Muscle of back (tissue), 11 donors: ENCODE data around the gene NOTCH1. TPM values are rescaled to one million over a fixed set of nuclear protein-coding genes. Genes with fewer than 3 reads are reported as not detected.

Experiments used
- DNase-seq, 3 donors: peaks; one replicate each; pipeline versions ENCODE4 v3.0.0 to v3.0.0-alpha.2; 2013
- polyA plus RNA-seq, 10 donors: library from polyadenylated mRNA; unstranded; fragments of 120-200 nt; gene quantifications; one replicate each; pipeline ENCODE4 v1.2.1, GENCODE V29; 2013; ENCODE audit not compliant: insufficient read length in 10 of 10

Gene NOTCH1
- polyA plus RNA-seq, 10 donors, result 16.5 to 34.7 (median 21.4) TPM

DNA sequence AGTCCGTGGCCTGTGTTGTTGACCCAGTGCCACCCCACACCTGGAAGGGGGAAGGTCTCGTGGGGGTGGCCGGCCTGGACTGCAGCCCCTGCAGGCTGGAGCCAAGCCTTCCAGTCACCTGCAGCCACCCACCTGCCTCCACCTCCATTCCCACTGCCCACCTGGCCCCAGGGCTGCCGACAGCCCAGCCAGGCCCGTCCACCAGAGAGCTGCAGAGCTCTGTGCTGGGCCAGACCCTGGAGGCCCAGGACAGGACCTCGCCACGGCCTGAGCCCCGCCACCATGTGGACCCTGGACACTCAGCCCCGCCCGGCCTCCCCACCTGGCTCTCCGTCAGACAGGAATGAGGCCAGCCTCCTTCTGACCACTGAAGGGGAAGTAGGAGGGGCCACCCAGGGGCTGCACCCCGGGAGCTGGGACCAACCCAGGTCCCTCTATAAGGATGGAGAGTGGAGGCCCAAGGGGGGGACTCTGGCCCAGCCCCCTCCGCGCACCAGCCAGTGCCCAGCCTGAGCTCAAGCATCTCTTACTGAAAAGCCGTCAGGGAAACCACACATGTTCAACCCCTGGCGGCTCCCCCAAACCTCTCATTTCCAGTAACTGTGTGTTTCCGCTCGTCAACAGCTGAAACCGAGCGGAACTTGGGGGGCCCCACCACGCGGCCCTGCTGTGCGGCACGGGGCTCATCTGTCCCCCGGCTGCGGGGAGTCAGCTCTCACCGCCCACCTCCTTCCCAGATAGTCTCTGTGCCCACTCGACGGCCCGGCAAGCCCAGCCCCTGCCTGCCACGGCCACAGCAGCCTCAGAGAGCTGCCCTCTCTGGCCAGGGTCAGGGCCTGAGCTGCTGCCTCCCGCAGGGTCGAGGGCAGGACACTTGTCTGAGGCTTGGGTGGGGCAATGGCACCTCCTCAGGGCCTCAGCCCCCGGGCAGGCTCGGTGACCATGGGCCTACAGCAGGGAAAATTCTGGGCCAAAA is 12.8 kb downstream of the NOTCH1 start:
- peak in 1 of 3 donors; percentile 62 for DNase-seq

DNA sequence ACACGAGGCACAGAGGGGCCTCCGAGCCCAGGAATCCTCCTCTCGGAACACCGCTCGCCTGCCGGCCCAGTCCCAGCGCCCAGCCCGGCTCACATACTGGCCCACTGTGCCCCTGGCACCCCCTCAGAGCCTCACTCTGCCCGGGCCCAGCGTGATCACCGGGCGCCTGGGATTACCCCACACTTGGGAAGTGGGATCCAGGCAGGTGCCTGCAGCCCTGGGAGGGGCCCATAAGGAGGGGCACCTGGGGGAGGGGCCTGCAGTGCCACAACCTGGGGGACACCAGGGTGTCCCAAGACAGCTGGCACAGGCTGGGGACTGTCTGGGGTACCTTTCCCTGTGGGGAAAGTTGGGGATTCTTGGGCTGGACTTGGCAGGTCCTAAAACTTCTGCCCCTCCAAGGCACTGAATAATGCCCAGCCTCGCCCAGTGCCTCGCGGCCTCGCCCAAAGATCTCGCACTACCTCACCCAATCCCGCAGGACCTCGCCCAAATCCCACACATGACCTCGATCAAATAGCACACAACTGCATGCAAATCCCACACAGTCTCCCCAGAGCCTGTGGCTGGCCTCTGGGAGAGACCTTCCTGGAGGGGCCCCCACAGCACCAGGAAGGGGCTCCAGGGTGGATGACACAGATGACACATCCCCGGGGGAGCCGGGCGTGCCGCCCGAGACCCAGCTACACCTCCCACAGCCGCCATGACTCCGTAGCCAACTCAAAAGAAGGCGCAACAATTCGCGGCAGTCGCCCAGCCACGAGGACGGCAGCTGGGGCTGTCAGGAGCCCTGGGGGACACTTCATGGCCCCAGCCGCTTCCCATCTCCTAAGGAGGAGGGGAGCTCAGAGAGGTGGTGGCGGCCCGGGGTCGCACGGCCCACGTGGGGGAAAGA is 13.7 kb downstream of the NOTCH1 start:
- no peak for DNase-seq

DNA sequence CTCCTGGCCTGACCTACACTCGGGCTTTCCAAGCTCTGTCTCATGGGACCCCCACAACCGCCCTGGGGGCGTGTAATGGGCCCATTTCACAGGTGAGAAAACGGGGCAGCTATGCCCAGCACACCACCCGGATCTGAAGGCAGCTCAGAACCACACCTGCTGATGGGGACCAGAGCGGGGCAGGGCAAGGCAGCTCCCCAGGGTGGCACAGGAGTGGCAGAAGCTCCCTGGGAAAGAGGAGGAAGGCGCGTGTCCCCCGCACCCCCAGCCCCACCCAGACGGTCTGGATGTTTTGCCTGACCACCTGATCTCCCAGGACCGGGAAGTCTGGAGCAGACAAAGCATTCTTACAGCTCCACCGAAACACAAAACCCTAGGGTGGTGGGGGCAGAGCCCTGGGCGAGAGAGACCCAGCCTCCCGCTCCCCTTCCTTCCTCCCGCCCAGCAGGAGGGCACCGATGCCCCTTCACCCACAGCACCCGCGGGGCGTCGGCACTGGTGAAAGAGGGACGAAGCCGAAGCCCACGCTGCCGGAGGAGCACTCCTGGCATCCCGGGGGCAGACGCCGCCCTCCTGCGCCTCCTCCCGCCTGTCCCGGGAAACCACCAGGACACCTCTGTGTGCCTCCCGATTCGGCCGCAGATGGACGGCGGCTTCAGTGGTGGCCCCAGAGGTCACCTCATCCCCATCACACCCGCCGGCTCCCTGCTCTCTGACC is 14.5 kb downstream of the NOTCH1 start:
- no peak for DNase-seq

DNA sequence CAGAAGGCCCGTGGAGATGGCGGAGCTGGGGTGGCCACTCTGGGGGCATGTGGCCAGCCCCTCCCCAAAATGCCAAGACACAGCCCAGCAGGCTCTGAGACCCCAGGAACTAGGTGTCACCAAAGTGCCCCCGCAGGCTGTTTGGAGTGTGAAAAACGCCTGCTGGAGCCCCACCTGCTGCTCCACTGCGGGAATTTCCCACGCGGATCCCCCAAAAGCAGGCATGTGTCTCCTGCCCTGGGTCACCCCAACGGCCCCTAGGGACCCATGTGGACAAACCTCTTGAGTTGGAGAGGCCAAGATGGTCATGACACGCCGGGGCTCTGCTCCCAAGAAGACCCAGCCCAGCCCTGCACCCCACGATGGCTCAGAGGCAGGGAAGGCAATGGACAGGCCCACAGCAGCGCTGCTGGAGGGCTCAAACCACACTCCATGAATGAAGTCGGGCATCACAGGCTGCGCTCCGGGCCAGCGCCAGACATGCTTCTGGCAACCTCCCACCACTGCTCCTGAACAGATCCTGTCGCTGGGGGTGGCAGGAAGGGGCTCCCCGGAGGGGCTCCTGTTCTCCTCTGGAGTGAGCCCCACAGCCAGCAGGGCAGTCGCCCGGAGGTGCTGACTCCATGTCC is 15.3 kb downstream of the NOTCH1 start:
- no peak for DNase-seq

DNA sequence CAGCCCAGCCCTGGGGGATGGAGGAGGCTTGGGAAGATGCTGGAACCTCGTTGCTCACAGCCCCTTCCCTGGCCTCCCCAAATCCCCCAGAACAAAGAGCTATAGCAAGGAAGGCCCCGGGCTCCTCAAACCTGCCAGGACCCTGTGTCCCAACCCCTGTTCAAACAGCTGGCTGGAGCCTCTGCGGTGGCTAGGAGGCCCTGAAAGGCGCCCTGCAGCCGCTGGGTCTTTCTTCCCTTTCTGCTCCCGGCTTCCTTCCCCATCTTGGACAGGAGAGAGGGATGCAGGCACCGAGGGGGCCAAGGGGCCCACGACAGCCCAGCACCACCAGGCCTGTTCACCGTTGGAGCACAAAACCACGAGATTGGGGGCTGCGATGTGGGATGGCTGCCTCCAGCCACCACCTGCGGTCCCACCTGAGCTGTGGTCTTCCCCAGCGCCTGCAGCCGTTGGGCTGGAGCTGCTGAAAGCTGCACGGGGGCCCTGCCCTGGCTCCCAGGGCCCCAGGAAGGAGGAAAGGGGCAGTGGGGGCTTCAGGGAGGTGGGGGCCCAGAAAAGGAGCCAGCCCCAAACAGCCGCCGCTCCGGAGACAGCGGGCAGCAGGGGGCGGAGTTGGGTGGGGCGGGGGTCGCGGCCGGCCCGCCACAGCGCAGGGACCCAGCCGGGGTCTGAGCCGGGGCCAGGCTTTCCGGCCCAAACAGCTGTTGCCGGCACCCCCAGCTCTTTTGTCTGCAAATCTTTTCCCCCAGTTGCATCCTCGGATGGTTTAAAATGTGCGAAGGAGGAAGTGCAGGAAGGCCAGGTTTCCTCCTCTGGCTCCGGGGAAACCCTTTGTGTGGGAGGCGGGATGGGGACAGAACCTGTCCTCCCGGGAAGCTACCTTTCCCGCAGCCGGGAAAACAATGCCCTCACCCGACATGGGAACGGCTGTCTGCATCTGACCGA is 16.1 kb downstream of the NOTCH1 start:
- peak in 1 of 3 donors; percentile 61 for DNase-seq

DNA sequence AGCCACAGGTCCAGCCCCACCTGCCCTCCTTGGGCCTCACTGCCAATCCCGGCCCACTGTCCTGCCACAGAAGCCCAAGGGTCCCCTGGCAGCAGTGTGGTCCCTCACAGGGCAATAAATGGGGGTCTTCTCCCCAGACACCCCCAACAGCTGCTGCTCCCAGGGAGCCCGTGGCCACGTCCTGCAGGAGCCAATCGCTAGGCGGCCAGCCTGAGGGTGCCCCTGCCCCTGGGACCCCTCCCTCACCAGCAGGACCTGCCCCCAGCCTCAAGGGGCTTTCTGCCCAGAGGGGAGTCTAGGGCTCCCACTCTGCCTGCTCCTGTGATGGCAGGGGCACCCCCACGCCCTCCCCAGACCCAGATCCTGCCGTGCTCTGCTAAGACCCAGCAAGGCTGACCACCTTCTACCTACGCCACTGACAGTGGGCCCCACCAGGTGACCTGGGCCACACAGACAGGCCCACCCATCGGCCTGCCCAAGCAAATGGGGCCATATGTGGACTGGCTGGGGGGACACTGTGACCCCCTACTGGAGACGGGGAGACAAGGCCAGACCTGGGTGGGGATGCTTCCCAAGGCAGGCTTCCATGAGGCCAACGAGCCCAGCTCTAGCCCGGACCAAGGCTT is 17.0 kb downstream of the NOTCH1 start:
- DNase-seq, result no peak

DNA sequence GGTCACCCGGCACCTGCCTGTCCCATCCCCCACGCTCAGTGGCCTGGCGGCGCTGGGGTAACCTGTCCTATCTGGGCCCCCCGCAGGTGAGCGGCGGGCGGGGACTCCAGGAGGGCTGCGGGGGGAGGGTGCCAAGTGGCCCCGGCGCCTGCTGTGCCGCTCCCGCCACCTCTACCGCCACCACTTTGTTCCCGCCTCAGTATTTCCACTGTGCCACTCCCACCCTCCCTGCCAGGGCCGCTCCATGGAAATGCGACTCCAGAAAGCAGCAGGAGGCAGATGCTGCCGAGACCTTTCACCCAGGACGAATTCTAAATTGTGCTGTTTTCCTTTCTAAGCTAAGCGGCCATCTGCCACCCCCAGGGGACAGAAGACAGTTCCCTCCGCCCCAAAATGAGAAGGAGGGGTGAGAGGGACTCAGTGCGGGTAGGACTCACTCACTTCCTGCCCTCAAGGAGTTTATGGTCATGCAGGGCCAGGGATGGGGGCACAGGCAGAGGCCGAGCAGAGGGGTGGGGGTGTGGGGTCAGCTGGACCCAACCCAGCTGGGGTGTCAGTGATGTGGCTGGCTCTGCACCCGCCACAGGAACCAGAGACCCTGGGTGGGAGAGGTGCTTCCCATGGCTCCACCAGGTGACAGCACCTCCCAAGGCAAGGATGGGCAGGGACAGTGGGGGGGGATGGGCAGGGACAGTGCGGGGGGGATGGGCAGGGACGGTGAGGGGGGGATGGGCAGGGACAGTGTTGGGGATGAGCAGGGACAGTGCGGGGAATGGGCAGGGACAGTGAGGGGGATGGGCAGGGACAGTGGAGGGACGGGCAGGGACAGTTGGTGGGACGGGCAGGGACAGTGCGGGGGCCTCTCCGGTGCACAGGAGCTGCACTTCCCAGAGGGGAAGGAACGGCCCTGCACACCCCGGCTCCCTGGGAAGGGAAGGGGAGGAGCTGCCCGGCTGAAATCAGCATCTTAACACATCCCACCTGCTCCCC is 17.8 kb downstream of the NOTCH1 start:
- peak in 1 of 3 donors; percentile 77 for DNase-seq

DNA sequence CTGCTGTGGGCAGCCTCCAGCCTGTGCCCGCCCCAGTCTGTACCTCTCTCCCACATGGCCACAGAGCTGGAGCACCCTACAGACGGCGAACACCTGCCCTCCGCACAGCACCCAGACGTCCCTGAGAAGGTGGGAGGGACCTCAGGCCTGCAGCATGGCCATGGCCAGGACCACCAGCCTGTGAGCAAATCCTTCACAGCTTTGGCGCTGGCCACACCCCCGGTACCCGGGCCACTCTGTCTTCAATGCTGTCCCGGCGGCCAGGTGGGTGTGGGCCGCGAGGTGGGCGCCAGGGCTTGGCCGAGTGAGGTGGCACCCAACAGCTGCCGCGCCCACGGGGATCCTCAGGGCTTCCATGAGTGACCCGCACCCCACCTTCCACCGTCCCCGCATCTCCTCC is 18.7 kb downstream of the NOTCH1 start:
- DNase-seq, result no peak

DNA sequence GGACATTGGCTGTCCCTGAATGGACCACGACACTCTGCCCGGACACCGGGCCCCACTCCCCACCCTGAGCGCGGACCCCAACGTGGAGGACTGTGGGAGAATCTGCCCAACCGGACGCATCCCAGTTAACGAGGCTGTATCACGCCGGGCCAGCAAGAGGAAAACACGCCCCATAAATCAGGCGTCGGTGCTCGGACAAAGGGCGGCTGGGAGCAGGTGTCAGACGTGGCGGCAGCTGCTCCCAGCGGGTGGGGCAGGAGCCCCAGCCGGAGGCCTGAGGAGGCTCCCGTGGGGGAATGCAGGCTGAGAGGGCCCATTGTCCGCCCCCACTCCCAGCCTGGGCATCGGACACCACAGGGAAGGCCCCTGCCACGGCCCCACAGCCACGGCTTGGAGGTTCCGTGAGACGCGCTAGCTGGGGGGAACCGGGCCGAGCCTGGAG is 19.2 kb downstream of the NOTCH1 start:
- DNase-seq, result peak in 1 of 3 donors; percentile 65

DNA sequence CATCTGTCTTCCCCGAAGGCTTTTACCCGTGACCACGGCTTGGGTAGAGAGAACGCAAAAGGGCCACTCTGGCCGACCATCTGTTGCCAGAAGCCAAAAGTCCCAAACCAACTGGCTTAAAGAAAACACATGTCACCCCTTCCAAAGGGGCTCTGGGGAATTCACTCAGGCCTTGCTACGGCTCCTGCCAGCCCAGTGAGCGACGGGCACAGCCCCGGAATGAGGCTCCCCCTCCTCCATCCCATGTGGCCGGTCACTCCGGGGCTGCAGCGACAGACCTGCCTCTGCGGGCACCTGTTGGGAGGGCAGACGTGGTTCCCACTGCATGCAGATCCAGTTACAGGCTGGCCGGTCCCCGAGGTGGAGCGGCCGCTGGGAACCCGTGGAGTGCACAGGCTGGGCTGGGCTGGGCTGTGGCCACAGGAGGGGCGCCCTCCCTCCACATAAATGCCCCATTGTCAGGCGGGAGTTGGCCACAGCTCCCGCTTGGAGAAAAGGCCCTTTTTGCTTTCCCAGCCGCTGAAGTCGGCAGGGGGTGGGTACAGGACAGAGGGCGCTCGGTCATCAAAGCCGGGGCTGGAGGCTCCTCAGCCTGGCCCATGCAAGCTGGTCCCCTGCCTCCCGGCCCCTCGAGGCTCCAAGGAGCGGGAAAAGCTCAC is 19.9 kb downstream of the NOTCH1 start:
- peak; percentile 44 to 70 (median 57) for DNase-seq

DNA sequence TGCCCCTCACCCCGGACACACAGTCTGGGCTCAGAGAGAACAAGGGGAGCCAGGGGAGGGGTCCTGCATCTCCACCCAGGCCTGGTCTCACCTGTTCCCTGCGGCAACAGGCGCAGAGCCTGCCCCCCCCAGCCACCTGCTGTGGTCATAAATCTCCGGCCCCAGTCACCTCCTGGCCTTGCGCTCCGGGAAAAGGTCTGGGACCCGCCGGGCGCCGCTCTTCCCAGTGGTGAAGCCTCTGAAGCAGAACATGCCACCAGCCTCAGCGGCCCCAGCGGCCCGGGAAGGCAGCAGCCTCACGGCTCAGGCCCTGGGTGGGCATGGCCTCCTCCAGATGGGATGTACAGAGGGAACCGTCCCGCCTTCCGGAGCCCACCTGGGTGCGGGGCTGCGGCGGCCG is 20.6 kb downstream of the NOTCH1 start:
- peak in 2 of 3 donors; percentile 48 to 52 for DNase-seq

DNA sequence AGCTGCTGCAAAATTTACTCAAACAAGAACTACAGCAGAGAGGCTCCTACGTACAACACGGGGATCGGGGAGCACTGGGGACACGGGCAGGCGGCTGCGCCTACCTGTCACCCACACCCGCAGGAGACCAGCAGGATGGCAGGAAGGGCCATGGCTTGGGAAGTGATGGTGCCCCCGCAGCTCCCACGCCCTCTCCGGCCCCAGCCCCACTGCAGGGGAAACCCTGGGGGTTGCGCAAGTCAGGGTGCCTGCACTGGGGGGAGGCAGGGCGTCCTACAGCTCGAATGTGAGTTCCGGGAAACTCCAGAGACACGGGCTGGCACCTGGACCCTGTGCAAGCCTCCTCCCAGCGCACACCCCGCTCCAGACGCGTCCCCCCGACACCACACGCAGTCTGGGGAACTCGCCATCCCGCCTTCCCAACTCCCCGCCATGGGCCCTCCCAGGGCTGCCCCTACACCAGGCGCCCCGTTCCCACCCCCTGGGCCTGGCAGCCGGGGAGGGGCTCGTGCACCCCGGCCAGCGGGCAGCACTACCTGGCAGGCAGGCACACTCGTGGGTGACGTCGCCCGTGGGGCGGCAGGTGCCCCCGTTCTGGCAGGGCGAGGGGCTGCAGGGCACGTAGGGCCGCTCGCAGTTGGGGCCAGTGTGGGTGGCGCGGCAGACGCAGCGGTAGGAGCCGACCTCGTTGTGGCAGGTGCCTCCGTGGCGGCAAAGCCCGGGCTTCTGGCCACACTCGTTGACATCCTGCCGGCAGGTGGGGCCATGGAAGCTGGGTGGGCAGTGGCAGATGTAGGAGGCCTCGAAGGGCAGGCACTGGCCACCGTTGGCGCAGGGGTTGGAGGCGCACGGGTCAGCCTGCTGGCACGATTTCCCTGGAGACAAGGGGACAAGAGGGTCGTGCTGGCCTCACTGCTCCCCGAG is 23.3 kb downstream of the NOTCH1 start:
- DNase-seq, result no peak

DNA sequence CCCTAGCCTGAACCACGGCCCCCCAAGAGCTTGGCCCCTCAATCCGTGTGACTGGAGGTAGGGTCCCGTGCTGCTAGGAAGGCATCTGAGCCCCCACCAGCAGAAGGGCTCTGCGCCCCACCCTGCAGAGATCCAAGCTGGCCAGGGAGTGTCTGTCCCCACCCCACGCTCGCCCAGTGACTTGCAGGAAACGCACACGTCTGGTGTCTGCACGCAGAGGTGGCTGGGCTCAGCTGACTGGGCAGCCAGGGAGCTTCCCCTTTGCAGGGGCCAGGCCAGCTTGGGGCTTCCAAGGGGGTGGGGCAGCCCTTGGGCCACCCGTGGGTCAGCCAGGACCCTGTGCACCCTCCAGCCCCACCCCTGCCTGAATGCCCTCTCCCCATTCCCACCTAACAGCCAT is 24.3 kb downstream of the NOTCH1 start:
- peak in 1 of 3 donors; percentile 40 for DNase-seq

DNA sequence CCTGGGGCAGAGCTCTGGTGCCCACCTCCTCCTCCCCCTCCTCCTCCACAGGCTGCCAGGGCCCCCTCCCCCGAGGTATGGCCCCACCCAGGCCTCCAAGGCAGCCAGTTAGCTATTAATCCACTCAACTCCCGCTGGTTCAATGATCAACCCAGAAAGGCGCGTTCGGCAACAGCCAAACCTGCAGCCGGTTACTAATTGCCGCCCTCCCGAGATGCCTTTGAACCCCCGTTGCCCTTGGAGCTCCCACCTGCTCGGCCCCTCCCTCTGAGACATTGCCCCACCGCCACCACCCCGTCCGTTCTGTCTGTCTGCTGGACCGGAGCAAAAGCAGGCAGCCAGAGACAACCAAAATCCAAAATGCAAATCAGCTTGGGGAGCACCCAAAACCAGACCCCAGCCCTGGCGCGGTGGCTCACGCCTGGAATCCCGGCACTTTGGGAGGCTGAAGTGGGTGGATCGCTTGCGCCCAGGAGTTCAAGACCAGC is 25.8 kb downstream of the NOTCH1 start:
- DNase-seq, result no peak

DNA sequence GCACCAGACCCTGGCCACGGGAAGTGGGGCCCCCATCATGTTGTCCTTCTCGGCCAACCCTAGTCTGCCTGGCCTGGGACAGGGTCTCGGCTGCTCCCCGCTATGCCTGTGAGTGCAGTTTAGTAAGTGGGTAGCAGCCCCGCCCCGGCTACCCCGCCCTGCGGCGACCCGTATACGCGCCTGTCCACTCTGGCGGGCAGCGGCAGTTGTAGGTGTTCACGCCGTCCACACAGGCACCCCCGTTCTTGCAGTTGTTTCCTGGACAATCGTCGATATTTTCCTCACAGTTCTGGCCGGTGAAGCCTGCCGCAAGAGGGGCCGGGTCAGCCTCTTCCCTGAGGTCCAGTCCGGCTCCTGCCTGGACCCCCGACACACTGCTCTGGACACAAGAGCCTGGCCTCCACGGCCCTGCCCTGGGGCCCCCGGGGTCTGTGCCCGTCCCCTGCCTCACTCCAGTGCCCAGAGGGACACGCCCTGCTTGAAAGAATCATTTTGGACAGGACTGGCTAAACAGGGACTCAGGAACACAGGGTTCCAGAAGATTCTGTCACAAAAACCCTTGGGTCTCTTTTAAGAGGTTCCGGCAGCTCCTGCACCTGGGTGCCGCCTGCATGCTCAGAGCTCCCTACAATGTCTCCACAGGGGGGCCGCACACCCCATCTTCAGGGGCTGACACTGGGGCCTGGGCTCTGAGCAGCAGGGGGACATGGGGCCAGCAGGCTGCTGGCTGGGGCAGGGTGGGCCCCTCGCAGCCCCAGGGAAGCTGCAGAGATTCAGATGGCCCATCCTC is 26.4 kb downstream of the NOTCH1 start:
- DNase-seq, result no peak

DNA sequence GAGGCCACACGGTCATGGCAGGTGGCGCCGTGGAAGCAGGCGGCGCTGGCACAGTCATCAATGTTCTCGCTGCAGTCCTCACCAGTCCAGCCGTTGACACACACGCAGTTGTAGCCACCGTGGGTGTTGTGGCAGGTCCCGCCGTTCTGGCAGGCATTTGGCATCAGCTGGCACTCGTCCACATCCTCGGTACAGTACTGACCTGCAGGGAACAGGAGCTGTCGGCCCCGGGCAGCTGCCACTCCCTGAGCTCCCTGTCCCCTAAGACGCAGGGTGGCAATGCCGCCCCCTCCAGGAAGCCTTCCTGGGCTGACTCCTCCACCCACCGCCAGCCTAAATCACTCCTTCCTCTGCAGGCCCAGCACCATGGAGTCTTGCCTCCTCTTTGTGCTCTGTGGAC is 27.2 kb downstream of the NOTCH1 start:
- DNase-seq, result no peak
